ENCODE results near the gene TCEANC2.

DNA sequence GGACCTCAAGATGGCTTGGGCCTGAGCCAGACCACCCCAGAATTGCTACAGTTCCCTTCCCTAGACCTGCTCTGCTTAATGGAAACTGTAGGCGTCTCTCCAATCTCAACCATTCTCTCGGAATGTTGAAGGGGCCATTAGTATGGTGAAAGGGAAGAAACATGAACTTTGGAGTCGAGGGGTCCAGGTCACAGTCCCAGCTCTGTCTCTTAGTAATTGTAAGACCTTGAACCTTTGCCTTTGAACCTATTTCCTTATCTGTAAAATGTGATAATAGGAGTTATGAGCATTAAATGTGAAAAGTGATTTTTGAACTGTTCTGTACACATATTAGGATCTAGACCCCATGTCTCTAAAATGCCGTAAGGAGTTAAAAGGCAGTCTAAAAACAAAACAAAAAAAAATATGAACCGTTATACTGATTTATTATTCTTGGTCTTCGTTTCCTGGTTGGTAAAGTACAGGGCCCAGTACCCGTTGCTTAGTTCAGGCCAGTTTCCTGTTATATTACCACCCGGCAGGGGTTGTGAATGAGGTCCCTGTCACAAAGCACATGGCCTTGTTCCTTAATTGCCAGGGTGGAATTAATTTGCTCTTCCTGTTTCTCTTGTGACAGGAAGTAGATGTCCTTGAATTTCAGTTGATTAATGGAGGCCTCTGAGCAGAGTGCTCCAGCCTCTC lies 42.3 kb downstream of the TCEANC2 start:
- TF ChIP-seq GATA2 (IDR thresholded peaks at IDR 0.05; ENCODE audit: low read depth, low read length) = no peak
- TF ChIP-seq GATA3 (IDR thresholded peaks at IDR 0.05; ENCODE audit: low read depth, low read length) = no peak

Measured in SH-SY5Y (cell line).